Measurements from ENCODE around the gene ZNF784. TPM values are rescaled to one million over a fixed set of nuclear protein-coding genes. Genes with fewer than 3 reads are reported as not detected.

The ZNF784 gene
- total and polyA plus RNA-seq, 4 donors = 0.79 to 6.0 (median 3.8) TPM

DNA sequence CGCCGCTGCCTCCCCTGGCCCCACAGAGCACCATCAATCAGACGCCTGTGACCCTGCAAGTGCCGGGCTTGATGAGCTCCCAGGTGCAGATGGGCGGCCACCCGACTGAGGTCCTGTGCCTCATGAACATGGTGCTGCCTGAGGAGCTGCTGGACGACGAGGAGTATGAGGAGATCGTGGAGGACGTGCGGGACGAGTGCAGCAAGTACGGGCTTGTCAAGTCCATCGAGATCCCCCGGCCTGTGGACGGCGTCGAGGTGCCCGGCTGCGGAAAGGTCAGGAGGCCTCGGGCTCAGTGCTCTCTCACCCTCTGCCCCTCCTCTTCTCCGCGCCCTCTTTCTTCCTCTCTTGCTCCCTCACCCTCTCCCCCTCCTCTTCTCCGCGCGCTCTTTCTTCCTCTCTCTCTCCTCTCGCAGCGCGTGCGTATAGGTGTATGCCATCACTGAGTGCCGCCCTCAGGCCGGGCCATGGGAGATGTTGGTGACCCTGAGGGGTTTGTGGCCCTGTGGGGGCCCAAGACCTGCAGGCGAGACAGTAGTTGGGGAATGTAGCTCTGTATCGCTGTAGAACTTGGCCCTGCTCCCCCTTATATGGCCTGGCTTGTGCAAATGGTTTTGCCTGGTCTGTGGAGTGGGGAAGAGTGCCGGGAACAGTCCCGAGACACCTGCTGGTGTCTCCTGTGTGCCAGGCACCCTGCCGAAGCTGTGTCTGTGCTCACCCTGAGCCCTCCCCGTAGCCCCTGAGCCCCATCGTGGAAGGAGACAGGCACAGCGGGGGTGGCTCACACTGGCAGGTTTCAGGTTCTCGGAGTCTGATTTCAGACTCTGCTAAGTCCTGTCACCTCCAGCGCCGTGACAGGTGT lies 45.3 kb upstream of the ZNF784 start:
- Histone ChIP-seq H3K36me3 (ENCODE audit: control insufficient read depth in 4 of 4, insufficient read depth in 3 of 4, low read depth in 1 of 4, low read length in 3 of 4) (peaks cover 18 to 59% (median 44%) of the 10 kb centered on the region in 4 donors), H3K4me3 (ENCODE audit: low read depth in 1 of 3, low read length in 3 of 3) (no peak overlapping the region), H3K27me3 (ENCODE audit: control insufficient read depth in 4 of 4, insufficient read depth in 4 of 4, low read length in 3 of 4) (no peaks in the 10 kb centered on the region), H3K9me3 (ENCODE audit: control insufficient read depth in 4 of 4, low read length in 3 of 4) (no peaks in the 10 kb centered on the region), H3K4me1 (ENCODE audit: control insufficient read depth in 4 of 4, insufficient read depth in 4 of 4, low read length in 3 of 4) (peaks cover 0 to 24% (median 11%) of the 10 kb centered on the region in 4 donors), H3K27ac (ENCODE audit: low read depth in 1 of 2, low read length in 2 of 2) (no peak overlapping the region), H3K9ac (ENCODE audit: low read depth in 1 of 2, low read length in 2 of 2) (no peak overlapping the region)
- 93% methylated on average over 43 of the region's 43 CpGs for WGBS
- DNase-seq (ENCODE audit: low spot score) = no peak
- TF ChIP-seq FOXA2 (IDR thresholded peaks at IDR 0.05) (no peak), EGR1 (IDR thresholded peaks at IDR 0.05; ENCODE audit: low read depth in 2 of 2) (no peak), NR2F2 (IDR thresholded peaks at IDR 0.05) (no peak), RXRA (IDR thresholded peaks at IDR 0.05) (no peak), GABPA (IDR thresholded peaks at IDR 0.05 in 1 of 2, conservative IDR thresholded peaks at IDR 0.05 in 1 of 2) (no peak), YY1 (IDR thresholded peaks at IDR 0.05) (no peak)
- TF ChIP-seq, protein P1, sequence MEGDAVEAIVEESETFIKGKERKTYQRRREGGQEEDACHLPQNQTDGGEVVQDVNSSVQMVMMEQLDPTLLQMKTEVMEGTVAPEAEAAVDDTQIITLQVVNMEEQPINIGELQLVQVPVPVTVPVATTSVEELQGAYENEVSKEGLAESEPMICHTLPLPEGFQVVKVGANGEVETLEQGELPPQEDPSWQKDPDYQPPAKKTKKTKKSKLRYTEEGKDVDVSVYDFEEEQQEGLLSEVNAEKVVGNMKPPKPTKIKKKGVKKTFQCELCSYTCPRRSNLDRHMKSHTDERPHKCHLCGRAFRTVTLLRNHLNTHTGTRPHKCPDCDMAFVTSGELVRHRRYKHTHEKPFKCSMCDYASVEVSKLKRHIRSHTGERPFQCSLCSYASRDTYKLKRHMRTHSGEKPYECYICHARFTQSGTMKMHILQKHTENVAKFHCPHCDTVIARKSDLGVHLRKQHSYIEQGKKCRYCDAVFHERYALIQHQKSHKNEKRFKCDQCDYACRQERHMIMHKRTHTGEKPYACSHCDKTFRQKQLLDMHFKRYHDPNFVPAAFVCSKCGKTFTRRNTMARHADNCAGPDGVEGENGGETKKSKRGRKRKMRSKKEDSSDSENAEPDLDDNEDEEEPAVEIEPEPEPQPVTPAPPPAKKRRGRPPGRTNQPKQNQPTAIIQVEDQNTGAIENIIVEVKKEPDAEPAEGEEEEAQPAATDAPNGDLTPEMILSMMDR (IDR thresholded peaks at IDR 0.05; ENCODE audit: low read depth, low read length, missing input control) = no peak

DNA sequence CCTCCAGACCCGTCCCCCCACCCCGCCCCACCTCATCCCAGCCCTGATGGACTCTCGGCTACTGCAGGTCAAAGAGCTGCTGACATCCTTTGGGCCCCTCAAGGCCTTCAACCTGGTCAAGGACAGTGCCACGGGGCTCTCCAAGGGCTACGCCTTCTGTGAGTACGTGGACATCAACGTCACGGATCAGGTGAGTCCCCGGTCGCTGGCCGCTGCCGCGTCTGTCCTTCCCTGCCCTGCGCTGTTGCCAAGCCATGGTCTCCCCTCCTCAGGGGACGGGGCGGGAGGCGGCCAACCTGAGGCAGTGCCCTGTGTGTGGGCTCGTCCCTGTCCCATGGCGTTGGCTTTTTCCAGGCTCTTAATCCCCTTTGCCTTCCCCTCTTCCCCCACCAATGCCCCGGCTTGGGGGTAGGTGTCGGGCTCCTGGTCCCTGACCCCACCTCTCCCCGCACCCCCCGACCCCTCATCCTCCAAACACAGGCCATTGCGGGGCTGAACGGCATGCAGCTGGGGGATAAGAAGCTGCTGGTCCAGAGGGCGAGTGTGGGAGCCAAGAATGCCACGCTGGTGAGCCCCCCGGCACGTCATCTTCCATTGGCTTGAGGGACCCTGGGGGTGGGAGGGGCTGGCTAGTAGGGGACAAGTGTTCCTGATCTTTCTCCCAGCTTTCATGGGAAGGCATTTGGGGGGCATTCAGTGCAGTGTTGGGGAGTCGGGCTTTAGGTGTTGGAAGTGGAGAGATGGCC lies 44.4 kb upstream of the ZNF784 start:
- TF ChIP-seq, protein P2, sequence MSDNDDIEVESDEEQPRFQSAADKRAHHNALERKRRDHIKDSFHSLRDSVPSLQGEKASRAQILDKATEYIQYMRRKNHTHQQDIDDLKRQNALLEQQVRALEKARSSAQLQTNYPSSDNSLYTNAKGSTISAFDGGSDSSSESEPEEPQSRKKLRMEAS (IDR thresholded peaks at IDR 0.05) = no peak
- no peak for TF ChIP-seq JUND (IDR thresholded peaks at IDR 0.05)
- TF ChIP-seq RAD21 (IDR thresholded peaks at IDR 0.05) = no peak
- no peak for TF ChIP-seq FOXA2 (IDR thresholded peaks at IDR 0.05)
- no peak for TF ChIP-seq RXRA (IDR thresholded peaks at IDR 0.05)
- TF ChIP-seq YY1 (IDR thresholded peaks at IDR 0.05) = no peak
- no peak for TF ChIP-seq EGR1 (IDR thresholded peaks at IDR 0.05; ENCODE audit: low read depth in 2 of 2)
- TF ChIP-seq HNF4A (conservative IDR thresholded peaks at IDR 0.05) = no peak
- no peak for TF ChIP-seq TAF1 (conservative IDR thresholded peaks at IDR 0.05)
- no peak for TF ChIP-seq FOXA1 (IDR thresholded peaks at IDR 0.05)
- TF ChIP-seq, protein P3, sequence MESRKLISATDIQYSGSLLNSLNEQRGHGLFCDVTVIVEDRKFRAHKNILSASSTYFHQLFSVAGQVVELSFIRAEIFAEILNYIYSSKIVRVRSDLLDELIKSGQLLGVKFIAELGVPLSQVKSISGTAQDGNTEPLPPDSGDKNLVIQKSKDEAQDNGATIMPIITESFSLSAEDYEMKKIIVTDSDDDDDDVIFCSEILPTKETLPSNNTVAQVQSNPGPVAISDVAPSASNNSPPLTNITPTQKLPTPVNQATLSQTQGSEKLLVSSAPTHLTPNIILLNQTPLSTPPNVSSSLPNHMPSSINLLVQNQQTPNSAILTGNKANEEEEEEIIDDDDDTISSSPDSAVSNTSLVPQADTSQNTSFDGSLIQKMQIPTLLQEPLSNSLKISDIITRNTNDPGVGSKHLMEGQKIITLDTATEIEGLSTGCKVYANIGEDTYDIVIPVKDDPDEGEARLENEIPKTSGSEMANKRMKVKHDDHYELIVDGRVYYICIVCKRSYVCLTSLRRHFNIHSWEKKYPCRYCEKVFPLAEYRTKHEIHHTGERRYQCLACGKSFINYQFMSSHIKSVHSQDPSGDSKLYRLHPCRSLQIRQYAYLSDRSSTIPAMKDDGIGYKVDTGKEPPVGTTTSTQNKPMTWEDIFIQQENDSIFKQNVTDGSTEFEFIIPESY (IDR thresholded peaks at IDR 0.05) = no peak
- no peak for TF ChIP-seq GABPA (IDR thresholded peaks at IDR 0.05 in 1 of 2, conservative IDR thresholded peaks at IDR 0.05 in 1 of 2)
- TF ChIP-seq HNF4G (IDR thresholded peaks at IDR 0.05) = no peak
- no peak for TF ChIP-seq NR2F2 (IDR thresholded peaks at IDR 0.05)
- TF ChIP-seq, protein P4, sequence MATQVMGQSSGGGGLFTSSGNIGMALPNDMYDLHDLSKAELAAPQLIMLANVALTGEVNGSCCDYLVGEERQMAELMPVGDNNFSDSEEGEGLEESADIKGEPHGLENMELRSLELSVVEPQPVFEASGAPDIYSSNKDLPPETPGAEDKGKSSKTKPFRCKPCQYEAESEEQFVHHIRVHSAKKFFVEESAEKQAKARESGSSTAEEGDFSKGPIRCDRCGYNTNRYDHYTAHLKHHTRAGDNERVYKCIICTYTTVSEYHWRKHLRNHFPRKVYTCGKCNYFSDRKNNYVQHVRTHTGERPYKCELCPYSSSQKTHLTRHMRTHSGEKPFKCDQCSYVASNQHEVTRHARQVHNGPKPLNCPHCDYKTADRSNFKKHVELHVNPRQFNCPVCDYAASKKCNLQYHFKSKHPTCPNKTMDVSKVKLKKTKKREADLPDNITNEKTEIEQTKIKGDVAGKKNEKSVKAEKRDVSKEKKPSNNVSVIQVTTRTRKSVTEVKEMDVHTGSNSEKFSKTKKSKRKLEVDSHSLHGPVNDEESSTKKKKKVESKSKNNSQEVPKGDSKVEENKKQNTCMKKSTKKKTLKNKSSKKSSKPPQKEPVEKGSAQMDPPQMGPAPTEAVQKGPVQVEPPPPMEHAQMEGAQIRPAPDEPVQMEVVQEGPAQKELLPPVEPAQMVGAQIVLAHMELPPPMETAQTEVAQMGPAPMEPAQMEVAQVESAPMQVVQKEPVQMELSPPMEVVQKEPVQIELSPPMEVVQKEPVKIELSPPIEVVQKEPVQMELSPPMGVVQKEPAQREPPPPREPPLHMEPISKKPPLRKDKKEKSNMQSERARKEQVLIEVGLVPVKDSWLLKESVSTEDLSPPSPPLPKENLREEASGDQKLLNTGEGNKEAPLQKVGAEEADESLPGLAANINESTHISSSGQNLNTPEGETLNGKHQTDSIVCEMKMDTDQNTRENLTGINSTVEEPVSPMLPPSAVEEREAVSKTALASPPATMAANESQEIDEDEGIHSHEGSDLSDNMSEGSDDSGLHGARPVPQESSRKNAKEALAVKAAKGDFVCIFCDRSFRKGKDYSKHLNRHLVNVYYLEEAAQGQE (IDR thresholded peaks at IDR 0.05) = no peak
- TF ChIP-seq, protein P1 (IDR thresholded peaks at IDR 0.05; ENCODE audit: low read depth, low read length, missing input control) = no peak
- TF ChIP-seq SP1 (IDR thresholded peaks at IDR 0.05) = no peak
- TF ChIP-seq, protein P5, sequence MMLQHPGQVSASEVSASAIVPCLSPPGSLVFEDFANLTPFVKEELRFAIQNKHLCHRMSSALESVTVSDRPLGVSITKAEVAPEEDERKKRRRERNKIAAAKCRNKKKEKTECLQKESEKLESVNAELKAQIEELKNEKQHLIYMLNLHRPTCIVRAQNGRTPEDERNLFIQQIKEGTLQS (IDR thresholded peaks at IDR 0.05) = no peak
- Histone ChIP-seq H3K36me3 (ENCODE audit: control insufficient read depth in 4 of 4, insufficient read depth in 3 of 4, low read depth in 1 of 4, low read length in 3 of 4) (peaks cover 18 to 67% (median 50%) of the 10 kb centered on the region in 4 donors), H3K9ac (ENCODE audit: low read depth in 1 of 2, low read length in 2 of 2) (no peak overlapping the region), H3K27ac (ENCODE audit: low read depth in 1 of 2, low read length in 2 of 2) (no peak overlapping the region), H3K27me3 (ENCODE audit: control insufficient read depth in 4 of 4, insufficient read depth in 4 of 4, low read length in 3 of 4) (no peaks in the 10 kb centered on the region), H3K4me3 (ENCODE audit: low read depth in 1 of 3, low read length in 3 of 3) (no peak overlapping the region), H3K4me1 (ENCODE audit: control insufficient read depth in 4 of 4, insufficient read depth in 4 of 4, low read length in 3 of 4) (peaks cover 0 to 18% (median 6%) of the 10 kb centered on the region in 4 donors), H3K9me3 (ENCODE audit: control insufficient read depth in 4 of 4, low read length in 3 of 4) (no peaks in the 10 kb centered on the region)
- no peak for DNase-seq (ENCODE audit: low spot score)
- 89% methylated on average over 30 of the region's 30 CpGs for WGBS
